Left lobe of liver (tissue), 2 donors: ENCODE results near the gene SLC26A2. TPM values are rescaled to one million over a fixed set of nuclear protein-coding genes. Genes with fewer than 3 reads are reported as not detected.
"Not testable (repeated sequence)": the region's sequence is repeated elsewhere in the genome, so short reads cannot be mapped to it uniquely, and the experiment has no call there.

Experiments used
- ATAC-seq: fragments of 200-7000 bp; cut with Tn5 transposase; one replicate; pipeline ENCODE4 v1.9.1; 2020; ENCODE audit warnings: mild to moderate bottlenecking, moderate library complexity
- DNase-seq: peaks from one replicate; pipeline ENCODE4 v3.0.0-alpha.2; 2020; ENCODE audit warnings: low spot score
- total RNA-seq: library from RNA; stranded (reverse); gene quantifications from one replicate; pipeline ENCODE4 v1.2.1, GENCODE V29; 2021
- donor health status: DM: no; HTN: no; CAD: no; lungs with moderate emphysema.
- donor health status: DM: no; HTN: yes; CAD: no.

SLC26A2 gene
- total RNA-seq, 1 donor from 2014 or later: 1.3 TPM

DNA sequence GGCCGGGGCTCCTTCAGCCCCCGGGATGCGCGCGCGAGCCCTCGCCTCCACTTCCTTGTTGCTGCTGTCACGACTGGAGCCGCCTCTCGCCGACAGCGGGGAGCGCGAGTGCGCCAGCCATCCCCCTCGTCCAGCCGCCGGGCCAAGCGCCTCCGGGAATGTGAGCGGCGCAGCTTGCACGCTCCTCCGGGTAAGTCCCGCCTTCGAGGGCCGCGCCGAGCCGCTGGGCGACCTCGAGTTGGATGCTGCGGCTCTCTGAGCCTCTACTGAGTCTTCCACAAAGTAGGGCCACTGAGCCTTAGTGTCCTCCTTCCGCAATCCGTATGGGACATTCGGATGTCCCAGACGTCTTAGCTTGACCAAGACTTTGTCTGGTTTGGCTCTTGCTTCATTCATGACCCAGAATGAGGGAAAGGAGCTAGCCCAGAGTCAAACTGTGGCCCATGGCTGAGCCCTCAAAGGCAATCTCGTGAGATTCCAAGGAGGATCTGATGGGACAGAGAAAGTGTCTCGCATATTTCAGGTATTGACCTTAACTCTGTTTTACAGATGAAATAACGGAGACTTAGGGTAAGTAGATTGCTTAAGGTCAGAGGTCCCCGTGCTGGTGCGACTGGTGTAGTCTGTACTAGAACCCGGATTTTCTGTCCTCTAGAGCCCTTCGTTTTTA is 40.6 kb downstream of the SLC26A2 start:
- ATAC-seq (peak; percentile 51), DNase-seq (peak; percentile 56)

DNA sequence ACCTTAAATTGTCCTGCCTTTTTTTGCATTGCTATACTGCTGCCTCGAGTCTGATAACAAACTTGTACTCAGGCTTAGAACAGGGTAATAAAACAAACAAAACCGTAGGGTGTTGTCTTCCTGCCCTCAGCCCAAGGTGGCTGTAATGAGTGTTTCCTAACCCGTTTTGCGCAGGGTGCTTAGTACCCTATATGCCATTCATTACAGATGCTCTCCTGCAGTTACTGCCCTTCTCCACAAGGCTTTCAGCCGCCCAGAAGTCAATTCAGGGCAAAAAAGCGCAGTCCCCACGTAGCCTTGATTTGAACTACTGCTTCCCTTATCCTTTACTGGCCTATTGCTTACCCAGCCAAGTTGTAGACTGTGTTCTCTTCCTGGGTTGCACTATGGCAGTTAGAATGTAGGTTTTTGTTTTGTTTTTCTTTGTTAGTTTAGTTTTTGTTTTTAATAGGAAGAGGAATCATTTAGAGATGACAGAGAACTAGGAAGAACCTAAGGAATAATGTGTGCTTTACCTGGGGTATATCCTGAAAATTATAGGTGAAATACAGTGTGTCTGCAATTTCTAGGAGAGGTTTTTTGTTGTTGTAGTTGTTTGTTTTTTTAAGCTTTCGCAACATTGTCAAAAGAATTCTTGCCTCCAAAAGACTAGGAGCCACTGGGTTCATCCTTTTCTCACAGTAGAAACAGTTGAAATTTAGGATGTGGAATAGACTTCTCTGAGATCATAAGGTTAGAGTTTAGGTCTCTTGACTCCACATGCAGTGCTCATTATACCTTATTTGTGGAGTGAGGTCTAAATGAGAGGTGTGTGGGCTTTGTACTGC is 41.3 kb downstream of the SLC26A2 start:
- ATAC-seq (peak; percentile 57), DNase-seq (peak; percentile 49)

DNA sequence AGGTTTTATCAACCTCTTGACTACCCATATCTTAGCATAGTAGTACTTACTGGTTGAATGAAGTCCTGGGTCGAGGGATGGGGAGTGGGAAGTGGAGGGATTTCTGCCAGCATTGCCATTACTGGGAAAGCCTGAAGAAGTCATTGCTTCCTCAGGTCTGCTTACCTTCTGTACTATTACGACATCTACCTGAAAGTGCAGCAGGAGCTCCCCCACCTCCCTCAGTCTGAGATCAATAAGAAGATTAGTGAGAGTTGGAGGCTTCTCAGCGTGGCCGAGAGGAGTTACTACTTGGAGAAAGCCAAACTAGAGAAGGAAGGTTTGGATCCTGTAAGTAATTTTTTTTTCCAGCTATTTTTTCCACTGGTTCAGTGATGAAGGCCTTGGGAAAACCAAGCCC is 45.8 kb downstream of the SLC26A2 start:
- DNase-seq (no peak), ATAC-seq (no peak)

DNA sequence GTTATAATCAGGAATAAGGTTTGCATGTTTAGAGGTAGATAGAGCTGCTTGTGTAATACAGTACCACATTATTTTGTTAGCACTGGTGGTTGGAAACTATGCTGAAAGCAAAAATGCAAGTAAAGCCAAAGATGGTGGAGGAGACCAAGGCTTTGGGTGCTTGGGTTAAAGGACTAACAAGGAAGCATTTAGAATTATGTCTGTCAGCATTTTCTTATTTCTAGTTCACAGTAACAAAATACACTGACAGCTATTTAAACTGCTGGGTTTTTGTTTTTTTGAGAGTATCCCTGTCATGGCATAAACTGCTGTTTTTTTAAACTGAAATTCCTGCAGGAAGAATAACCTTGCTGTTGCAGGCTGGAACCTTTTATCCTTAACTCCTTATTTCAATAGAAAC is 46.5 kb downstream of the SLC26A2 start:
- DNase-seq (no peak), ATAC-seq (no peak)

DNA sequence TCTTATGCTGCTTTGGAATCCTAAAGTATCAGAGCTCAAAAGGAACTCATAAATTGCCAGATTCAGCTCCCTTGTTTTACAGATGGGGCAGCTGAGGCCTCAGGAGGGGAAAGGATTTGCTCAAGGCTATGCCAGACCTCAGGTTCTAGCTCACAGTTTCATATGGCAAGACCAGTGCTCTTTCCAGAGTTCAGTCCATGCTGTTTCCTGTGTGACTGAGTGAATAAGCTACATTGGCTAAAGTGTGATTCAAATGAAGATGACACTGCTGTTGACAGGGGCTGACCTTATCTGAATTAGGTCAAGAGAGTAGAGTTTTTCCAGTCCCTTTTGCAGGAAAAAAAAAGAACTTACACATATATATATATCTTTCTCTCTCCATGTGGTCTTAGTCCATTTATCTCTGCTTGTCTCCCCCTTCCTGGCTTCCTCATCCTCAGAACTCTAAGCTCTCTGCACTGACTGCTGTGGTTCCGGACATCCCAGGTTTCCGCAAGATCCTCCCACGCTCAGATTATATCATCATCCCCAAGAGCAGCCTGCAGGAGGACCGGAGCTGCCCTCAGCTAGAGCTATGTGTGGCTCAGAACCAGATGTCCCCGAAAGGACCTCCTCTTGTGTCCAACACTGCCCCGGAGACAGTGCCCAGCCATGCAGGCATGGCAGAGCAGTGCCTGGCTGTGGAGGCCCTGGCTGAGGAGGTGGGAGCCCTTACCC is 49.3 kb downstream of the SLC26A2 start:
- DNase-seq (no peak), ATAC-seq (no peak)

DNA sequence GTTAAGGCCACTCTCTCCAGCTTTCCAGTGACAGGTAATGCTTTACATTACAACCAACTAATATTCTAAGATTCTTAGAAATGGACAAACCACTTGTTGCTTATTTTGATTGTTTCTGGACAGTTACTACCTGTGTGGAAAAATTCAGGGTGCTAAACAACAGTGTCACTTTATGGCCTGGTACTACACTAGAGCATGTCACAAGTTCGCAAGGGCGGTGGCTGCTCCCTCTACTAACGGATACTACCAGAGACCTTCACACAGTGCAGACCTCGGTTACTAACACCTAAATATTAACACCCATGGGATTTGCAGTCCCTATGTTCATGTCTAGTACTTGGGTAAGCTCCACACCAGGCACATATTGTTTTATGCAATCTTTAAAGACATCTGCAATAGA is 53.4 kb downstream of the SLC26A2 start:
- no peak for ATAC-seq
- DNase-seq: no peak

DNA sequence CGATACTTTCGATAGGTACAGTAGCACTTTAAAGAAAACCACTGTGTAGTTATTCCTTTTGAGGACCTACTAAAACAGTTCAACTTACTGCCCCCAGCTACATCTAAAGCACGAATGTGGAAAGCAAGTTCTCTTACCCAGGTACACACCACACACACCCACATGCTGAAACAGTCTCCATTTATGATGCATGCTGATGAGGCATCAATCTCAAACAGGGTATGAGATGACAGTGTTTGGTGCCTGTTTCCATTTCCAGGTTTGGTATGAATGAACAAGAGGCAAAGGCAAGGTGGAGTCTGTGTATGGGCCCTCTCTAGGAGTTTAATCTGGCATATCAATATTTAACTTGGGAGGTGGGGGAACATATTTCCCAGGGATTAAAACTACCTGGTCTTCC is 53.9 kb downstream of the SLC26A2 start:
- DNase-seq: no peak

DNA sequence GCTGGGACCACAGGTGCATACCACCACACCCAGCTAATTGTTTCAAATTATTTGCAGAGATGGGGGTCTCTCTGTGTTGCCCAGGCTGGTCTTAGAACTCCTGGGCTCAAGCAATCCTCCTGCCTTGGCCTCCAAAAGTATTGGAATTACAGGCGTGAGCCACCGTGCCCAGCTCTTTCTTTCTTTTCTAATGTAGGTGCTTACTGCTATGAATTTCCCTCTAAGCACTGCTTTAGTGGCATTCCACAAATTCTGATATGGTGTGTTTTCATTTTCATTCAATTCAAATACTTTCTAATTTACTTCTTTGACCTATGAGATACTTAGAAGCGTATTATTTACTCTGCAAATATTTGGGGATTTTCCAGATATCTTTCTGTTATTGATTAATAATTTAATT is 54.9 kb downstream of the SLC26A2 start:
- ATAC-seq (no peak), DNase-seq (no peak)

More for the DNA sequence above, 53.9 kb downstream of the SLC26A2 start:
- no peak for ATAC-seq

DNA sequence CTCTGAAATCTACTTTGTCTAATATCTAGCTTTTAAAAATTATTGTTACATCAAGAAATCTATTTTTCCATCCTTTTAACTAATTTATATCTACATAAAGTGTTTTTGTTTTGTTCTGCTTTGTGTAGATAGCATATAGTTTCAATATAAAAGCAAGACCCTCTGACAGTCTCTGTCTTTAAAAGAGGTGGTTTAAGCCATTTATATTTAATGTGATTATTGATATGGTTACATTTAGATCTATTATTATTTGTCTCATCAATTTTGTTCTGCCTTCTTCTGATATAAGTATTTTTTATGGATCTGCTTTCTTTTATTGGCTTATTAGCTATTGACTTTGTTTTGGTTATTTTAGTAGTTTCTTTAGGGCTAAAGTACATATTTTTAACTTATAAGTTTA is 56.0 kb downstream of the SLC26A2 start:
- ATAC-seq (no peak), DNase-seq (no peak)

DNA sequence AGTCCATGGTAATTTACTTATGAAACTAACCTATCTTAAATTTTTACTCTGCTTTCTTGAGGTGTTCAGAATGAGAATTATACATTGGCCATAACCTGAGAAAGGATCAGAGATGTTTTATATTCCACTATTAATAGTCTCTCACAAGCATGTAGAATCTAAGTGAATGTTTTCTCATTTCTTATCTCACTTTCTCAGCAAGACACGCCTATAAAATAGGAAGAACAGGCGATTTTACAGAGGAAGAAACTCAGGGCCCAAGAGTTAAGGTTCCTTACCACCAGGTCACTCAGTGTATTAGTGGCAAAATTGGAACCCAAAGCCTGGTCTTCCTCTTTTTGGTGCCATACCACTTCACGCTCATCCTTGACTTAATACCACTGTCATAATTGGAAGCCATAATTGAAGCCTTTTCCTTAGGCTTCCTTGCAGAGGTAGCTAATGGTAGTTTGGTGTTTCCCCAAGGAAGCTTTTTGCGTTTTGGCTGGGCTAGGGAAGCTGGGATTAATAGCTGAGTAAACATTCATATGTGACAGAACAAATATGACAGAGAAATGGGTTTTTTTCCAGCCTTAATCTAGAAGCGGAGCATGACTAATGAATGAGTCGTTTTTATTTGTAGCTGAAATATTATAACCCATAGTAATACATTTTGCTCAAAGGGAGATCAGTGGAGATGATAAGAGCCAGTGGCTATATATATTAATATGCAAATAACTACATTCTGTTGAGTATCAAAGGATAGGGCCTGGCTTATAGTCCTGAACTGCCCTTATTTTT is 56.9 kb downstream of the SLC26A2 start:
- no peak for DNase-seq
- no peak for ATAC-seq

DNA sequence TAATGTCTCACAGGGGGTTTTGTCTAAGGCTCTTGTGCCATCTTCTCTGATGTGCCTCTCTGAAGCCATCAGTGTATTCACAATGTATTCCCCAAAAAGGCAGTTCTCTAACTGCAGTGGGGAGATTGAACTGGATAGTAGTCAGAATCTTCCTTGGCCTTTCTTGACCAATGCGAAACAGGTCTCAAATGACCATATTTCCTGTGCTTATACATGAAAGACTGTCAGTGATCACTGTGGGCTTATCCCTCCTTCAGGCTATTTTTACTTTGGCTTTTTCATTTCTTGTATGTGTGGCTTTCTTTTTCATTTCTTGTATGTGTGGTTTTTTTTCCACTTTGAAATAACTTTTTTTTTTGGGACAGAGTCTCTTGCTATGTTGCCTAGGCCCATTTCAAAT is 59.7 kb downstream of the SLC26A2 start:
- DNase-seq (no peak), ATAC-seq (no peak)

DNA sequence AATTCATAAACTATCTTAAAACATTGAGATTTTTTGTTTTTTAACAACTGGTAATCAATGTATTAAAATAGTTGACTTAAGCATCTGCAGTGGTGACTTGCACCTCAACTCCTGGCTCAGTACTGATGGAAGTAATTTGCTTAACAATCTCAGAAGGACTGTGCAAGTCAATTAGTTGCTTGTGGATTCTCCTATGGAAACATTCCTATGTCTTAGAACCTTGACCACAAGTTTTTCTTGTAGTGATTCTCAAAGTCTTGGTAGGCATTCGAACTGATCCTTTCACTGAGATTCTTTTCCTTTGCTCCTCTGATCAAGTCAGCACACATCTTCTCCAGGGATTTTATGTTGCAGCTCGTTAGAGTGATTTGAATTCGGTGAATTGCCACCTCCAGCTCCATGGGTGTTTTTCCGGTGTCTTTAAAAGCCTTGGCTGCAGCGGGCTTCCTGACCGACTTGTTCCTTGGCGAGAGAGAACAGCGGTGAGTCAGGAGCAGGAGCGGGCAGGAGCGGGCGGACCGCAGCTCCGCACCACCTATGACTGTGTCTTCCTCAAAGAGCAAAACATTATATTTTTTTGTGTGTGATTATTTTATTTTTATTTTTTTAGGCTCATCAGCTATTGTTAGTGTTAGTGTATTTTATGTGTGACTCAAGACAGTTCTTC is 61.1 kb downstream of the SLC26A2 start:
- ATAC-seq (no peak), DNase-seq (no peak)

DNA sequence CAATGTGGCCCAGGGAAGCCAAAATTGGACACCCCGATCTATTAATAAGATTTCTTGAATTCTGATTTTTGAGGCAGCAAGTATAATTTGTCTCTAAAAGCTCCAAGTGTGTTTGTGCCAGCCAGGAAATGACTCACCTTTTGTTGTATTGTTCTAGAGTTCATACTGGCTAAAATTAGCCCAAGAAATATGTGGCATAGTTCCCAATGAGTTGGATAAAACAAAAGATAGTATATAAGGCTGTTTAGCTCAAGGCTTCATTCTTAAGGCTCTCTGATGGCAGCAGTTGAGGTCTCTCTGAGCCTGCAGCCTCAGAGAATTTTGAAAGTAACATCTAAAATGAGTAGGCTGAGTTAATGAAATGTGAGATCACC is 61.6 kb downstream of the SLC26A2 start:
- no peak for ATAC-seq
- DNase-seq: no peak

DNA sequence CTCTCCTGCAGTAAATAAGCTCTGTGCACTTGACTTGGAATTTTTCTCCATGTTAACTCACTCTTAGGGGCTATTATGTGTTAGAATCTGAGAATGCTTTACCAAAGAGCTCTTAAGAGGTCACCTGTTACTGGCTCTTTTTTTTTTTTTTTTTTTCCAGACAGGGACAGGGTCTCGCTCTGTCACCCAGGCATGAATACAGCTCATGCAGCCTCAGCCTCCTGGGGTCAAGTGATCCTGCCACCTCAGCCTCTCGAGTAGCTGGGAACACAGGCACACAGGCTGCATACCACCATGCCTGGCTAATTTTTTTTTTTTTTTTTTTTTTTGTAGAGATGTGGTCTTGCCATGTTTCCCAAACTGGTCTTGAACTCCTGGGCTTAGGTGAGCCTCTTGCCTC is 62.1 kb downstream of the SLC26A2 start:
- DNase-seq: no peak
- no peak for ATAC-seq

DNA sequence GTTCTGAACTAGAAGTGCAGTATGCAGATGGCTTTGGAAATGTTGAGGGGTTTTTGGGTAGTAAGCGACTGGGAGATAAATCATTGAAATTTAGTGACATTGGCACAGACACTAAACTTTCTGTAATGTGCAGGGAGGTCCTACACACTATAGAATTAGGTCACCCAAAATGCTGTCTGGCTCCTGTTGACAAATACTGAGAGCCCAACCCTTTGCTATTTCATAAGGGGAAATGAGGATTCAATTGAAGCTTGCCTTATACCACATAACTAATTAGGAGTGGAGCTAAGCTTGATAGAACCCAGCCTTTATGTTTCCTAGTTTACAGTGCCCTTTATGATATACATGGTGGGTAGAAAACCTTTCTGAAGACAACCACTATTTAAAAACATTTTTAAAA is 62.6 kb downstream of the SLC26A2 start:
- ATAC-seq (no peak), DNase-seq (no peak)

DNA sequence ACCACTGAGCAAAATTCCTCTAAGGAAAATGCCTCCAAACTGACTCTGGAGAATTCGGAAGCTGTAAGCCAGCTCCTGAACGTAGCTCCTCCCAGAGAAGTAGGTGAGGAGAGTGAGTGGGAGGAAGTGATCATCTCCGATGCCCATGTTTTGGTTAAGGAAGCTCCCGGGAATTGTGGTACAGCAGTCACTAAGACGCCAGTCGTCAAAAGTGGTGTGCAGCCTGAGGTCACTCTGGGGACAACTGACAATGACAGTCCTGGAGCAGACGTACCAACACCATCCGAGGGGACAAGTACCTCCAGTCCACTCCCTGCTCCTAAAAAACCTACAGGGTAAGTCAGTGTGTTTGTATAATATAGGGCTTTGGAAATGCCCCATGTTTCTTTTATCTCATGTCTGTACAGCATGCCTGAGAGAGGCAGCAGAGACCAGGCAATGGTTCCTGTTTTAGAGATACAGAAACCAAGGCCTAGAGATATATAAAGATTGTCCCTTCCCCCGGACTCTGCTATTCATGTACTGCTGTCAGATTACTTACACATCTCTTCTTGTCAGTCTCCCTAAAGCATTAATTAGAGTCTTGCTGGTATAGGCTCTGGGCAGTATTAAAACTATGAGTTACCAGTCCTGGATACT is 63.9 kb downstream of the SLC26A2 start:
- ATAC-seq (no peak), DNase-seq (no peak)

DNA sequence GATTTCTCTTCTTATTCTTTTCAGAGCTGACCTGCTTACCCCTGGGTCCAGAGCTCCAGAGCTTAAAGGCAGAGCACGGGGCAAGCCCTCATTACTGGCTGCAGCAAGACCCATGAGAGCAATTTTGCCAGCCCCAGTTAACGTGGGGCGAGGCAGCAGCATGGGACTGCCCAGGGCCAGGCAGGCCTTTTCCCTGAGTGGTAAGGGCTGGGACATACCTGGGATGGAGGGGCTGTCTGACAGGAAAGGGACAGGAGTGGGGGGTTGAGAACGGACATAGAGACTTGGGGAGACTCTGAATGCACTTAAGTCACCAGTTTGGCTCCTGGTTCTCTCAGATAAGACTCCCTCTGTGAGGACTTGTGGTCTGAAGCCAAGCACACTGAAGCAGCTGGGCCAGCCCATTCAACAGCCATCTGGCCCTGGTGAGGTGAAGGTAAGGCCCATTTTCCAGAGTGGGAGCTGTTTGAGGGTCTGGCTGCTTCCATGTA is 66.2 kb downstream of the SLC26A2 start:
- DNase-seq: no peak
- ATAC-seq: no peak

DNA sequence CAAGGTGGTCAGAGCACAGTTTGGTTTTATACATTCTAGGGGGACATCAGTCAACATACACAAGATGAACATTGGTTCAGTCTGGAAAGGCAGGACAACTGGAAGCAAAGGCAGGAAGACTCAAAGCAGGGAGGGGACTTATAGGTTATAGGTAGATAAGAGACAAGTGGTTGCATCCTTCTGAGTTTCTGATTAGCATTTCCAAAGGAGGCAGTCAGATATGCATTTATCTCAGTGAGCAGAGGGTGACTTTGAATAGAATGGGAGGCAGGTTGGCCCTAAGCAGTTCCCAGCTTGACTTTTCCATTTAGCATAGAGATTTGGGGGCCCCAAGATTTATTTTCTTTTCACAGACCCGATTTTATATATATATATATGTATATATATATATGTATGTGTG is 67.5 kb downstream of the SLC26A2 start:
- ATAC-seq, DNase-seq: not testable (repeated sequence)

DNA sequence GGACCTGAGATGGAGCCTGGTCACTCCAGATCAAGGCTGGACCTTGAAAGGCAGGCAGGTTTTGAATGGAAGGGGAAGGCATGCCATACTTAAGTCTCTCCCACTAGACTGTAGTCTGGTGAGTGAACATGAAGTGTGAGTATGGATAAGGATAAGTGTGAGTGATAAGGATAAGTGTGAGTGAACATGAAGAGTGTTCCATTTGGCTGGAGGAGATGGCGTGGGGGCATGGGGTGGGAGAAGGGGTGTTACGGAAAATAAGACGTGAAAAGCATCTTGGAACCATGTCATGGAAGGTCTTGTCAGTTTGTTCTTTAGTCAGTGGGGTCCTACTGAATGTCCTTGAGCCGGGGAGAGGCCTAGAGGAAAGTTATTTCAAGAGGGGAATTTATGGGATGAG is 72.8 kb downstream of the SLC26A2 start:
- ATAC-seq (no peak), DNase-seq (no peak)

DNA sequence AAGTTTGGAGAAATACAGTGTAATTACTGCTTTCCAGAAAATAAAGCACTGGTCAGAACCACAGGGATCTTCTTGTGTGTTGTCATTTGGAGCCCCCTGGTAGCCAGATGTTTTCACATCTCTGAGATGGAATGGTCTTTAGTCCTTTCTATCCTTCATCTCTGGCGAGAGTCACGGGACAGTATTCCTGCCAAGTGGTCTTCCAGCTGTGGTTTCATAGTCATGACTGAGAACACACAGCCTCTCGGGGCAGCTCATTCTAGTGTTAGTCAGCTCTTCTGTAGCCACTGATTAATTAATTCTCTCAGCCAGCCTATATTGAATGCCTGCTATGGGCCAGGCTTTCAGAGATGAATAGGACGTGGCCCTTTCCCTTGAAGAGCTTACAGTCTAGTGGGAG is 74.1 kb downstream of the SLC26A2 start:
- DNase-seq (no peak), ATAC-seq (no peak)
